Activated CD8-positive, alpha-beta memory T cell treated with anti-CD3 and anti-CD28 coated beads, Interleukin-2, amount 50 U/mL, for 1 hour (primary cell): Measurements from ENCODE around the gene STK32C.
"Not testable (repeated sequence)": the region's sequence is repeated elsewhere in the genome, so short reads cannot be mapped to it uniquely, and the experiment has no call there.

Source experiments
- DNase-seq: peaks from one replicate; pipeline ENCODE4 v3.0.0-alpha.2; 2020; ENCODE audit errors: extremely low read depth

The STK32C gene

GRCh38 chr10:132301371-132302330 is 6.1 kb downstream of the STK32C start:
- no peak for DNase-seq

DNA sequence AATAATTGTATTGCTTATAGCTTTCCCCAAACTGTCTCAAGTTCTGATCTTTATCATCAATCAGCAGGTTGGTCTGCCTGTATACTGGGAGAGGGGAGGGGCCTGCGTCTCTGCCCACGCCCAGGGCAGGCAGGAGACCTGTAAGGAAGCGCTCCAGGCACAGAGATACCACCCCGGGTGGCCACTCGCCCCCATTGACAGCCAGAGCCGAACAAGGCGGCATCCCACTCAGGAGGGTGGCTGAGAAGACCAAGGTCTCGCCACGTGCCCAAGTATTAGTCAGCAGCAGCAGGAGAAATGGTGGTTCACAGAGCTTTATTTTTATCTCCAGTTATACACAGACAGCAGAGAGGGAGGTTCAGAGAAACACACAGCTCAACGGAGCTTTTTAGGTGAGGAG is 7.2 kb downstream of the STK32C start:
- DNase-seq = no peak

GRCh38 chr10:132299371-132300336 is 8.1 kb downstream of the STK32C start:
- no peak for DNase-seq

DNA sequence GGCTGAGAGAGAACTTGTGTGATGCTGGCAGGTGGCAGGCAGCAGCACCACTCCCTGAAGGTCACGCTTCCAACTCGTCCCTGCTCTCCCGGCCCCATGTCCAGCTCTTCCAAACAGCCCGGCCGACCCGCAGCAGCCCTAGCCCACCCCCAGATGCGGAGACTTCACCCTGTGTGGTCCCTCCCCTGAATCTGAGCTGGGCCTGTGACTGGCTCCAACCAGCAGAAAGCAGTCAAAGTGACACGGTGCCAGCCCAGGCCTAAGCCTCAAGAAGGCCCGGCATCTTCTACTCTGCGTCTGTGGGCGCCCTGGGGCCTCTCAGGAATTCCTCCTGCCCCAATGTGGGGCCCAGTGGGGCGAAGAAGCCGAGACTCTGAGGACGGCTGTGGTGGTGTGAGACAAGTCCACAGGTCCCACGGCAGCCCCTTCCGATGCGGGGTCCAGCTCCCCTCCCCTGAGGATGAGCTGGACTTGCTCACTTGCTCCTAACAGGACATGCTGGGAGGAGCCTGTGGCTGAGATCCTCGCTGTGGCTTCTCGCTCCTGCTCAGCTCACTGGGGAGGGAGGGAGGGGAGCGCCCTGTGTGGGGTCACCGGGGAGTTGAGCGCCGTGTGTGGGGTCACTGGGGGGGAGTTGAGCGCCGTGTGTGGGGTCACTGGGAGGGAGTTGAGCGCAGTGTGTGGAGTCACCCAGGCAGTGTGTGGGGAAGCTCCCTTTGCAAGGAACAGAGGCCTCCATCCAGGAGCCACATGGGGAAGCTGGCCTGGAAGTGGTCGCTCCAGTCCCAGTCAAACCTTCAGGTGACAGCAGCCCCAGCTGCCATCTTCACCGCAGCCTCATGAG is 9.5 kb downstream of the STK32C start:
- no peak for DNase-seq

DNA sequence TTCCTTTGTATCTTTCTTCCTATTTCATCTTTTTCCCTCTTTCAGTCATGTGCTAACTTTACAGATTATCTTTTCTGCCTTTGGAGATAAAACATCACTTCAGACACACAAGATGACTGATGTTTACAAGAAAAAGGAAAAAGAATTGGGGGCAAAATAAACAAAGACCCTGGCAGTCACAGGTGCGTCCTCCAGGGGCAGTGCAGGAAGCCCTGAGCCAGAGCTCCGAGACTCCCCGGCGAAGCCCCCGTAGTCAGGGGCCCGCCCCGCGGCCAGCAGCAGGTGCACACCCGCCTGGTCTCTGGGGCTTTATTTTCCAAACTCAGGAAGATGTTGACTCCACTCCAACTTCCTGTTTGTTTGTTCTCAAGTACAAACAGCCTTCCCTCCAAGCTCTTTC is 10.2 kb downstream of the STK32C start:
- DNase-seq = no peak

- no peak for DNase-seq
Observed at GRCh38 chr10:132296666-132297443, 10.9 kb downstream of the STK32C start.

DNA sequence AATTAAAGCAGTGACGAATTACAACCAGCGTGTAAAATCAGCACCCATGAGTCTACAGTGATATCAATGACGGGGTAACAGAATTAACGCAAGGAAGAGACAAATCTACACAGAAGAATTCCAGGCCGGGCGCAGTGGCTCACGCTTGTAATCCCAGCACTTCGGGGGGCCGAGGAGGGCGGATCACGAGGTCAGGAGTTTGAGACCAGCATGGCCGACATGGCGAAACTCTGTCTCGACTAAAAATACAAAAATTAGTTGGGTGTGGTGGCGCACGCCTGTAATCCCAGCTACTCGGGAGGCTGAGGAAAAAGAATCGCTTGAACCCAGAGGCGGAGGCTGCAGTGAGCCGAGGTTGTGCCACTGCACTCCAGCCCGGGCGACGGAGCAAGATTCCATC is 12.3 kb downstream of the STK32C start:
- DNase-seq = not testable (repeated sequence)

DNA sequence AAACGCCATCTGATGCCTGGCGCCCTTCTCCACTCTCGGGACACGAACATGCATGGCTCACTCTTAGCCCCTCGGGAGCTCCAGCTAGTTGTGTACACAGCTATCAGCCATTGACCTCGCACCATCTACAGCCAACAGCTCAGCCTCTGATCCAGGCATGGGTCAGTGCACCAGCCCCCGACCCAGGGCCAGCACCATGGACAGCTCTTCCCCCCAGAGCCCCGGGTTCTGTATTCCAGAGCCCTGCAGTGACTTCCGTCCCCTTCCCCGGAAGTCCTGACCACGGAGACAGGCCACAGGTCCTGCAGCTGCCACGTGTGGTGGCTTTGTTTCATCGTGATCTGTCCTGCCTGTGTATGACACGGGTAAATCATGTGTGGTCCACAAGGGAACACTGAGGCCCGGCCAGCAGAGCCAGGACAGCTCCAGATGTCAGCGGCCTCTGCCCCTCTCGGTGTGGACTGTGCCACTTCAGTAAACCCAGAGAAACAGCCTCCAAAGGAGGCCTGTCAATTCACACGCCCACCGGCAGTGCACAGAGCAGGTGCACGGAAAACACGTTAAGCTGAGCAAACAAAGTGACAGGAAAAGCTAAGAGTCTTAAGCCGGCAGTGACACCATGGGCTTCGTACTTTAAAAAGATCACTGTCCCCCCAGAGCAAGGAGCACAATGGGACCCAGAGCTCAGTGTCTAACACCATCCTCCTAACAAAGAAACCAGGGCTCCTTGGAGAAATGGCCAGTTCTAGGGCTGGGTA is 13.0 kb downstream of the STK32C start:
- no peak for DNase-seq

GRCh38 chr10:132293813-132294520 is 13.8 kb downstream of the STK32C start:
- DNase-seq = no peak

DNA sequence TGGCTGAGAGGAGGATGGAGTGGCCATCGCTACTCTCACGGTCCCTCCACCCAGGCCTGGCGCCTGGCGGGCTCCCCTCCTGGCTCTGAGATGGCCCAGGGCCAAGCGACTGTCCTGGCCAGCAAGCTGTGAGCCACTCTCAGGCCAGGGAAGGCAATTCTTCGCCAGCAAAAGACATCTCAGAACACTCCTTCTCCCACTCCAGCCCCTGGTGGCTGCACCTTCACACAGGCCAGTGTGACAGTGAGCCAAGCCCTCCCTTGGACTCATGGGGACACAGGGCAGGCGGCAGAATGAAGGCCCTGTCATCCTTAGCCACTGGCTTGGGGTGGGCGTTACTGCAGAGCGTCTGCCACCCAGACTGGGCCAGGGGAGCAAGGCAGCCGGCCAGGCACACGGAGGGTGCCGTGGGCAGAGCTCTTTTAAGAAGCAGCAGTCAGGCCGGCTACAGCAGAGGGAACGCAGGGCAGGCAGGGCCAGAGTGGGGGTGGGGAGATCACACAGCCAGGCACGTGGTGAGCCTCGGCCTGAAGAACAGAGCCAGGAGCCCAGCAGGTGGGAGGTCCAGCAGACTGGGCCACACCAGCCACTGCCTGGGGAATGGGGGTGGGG is 14.4 kb downstream of the STK32C start:
- no peak for DNase-seq

GRCh38 chr10:132292287-132293200 is 15.2 kb downstream of the STK32C start:
- DNase-seq = no peak

- no peak for DNase-seq
Observed at GRCh38 chr10:132291826-132292225, 15.9 kb downstream of the STK32C start.

DNA sequence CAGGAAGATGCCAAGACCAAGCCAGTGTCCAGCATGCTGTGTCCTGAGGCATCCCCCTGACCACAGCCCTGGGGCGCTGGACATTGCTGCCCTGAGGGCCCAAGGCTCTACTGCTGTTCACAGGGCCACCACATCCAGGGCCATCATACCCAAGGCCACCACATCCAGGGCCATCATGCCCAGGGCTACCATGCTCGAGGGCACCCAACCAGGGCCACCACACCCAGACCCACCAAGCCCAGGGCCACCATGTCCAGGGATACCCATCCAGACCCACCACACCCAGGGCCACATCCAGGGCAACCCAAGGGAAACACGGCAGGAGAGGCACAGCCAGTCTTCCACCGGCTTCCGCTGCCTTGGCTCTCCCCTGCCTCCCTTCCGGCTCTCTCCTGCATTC is 17.1 kb downstream of the STK32C start:
- no peak for DNase-seq

DNA sequence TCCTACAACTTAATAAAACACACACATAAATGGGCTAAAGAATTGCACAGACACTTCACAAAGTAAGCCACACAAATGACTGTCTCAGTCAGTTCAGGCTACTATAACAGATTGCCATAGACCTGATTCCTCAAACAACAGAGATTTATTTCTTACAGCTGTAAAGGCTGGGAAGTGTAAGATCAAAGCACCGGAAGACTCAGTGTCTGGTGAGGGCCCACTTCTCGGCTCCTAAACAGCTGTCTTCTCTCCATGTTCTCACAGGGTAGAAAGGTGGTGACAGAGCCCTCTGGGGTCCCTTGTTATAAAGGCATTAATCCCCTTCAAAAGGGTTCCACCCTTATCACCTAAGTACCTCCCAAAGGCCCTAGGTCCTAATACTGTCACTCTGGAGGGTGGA is 18.3 kb downstream of the STK32C start:
- DNase-seq = no peak

GRCh38 chr10:132283604-132284382 is 24.0 kb downstream of the STK32C start:
- no peak for DNase-seq

- DNase-seq = no peak
Observed at GRCh38 chr10:132282667-132283603, 24.8 kb downstream of the STK32C start.
